ENCODE measurements around the gene MT1E.

Gene MT1E

GRCh38 chr16:56601325-56601724 lies 24.3 kb upstream of the MT1E start:
- DNase-seq (ENCODE audit: low spot score), result no peak
- TF ChIP-seq, protein P1, sequence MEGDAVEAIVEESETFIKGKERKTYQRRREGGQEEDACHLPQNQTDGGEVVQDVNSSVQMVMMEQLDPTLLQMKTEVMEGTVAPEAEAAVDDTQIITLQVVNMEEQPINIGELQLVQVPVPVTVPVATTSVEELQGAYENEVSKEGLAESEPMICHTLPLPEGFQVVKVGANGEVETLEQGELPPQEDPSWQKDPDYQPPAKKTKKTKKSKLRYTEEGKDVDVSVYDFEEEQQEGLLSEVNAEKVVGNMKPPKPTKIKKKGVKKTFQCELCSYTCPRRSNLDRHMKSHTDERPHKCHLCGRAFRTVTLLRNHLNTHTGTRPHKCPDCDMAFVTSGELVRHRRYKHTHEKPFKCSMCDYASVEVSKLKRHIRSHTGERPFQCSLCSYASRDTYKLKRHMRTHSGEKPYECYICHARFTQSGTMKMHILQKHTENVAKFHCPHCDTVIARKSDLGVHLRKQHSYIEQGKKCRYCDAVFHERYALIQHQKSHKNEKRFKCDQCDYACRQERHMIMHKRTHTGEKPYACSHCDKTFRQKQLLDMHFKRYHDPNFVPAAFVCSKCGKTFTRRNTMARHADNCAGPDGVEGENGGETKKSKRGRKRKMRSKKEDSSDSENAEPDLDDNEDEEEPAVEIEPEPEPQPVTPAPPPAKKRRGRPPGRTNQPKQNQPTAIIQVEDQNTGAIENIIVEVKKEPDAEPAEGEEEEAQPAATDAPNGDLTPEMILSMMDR (IDR thresholded peaks at IDR 0.05; ENCODE audit: extremely low read depth, missing control alignments), result no peak

DNA sequence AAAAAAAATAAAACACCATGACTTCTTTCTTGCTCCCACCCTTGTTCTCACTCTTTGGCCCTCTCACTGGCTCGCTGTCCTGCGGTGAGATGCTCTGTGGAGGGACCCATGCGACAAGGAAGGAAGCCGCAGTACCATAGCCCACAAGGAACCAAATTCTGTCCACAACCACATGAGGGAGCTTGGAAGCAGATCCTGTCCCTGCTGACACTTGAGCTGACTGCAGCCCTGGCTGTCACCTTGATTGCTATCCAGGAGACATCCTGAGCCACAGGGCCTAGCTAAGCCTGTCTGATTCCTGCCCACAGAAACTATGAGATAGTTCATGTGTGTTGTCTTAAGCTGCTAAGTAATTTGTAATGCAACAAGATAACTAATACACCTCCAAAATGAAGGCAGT lies 22.0 kb upstream of the MT1E start:
- TF ChIP-seq, protein P1 (IDR thresholded peaks at IDR 0.05; ENCODE audit: extremely low read depth, missing control alignments), result no peak
- DNase-seq (ENCODE audit: low spot score), result no peak

DNA sequence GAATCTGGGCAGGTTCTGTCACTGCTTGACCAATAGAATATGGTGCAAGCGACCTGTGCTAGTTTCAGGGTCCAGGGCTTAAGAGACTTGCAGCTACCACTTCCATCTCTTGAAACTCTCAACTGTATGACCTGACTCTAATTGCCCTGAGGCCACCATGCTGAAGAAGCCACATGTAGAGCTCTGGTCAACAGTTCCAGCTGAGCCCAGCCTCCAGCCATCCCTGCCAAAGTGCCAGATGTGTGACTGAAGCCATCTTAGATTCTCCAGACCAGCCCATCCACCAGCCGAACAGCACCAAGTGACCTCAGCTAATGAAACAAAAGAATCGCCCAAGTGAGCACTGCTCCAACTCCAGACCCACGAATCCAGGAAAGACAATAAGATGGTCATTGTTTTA lies 20.6 kb upstream of the MT1E start:
- DNase-seq (ENCODE audit: low spot score), result no peak
- TF ChIP-seq, protein P1 (IDR thresholded peaks at IDR 0.05; ENCODE audit: extremely low read depth, missing control alignments), result no peak

DNA sequence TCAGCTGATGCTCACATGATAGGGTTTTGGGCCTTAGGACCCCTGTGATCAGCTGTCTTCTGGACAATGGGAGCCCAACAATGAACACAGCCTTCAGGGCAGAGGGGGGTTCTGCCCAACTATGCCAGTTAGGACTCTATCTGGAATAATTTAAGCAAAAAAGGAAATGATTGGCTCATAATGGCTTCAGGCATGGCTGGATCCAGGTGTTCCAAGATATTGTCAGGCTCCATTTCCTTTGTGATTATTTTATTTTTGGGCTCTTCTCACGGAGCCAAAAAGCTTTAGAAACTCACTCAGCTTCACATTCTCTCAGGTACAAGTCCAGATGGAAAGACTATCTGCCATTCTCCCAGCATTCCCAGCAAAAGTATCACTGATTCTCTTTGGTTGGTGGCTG lies 20.1 kb upstream of the MT1E start:
- DNase-seq (ENCODE audit: low spot score), result no peak
- TF ChIP-seq, protein P1 (IDR thresholded peaks at IDR 0.05; ENCODE audit: extremely low read depth, missing control alignments), result no peak

DNA sequence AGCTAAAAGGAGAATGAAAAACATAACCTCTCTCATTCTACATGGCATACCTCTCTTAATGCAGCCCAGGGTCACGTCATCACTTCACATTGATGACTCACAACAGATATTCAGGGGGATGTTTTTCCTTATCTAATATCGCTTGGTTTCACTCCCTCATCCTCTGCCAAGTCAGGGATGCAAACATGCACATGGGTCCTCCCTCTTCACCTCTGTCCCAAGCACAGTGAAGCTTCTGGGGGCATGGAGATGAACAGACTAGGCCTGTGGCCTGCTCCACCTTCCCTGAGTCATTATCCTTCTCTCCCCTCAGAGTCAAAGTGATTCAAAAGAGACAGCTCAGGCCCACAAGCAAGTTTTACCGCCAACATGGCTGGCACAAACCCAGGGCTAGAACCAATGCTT lies 19.5 kb upstream of the MT1E start:
- DNase-seq (ENCODE audit: low spot score), result no peak
- TF ChIP-seq, protein P1 (IDR thresholded peaks at IDR 0.05; ENCODE audit: extremely low read depth, missing control alignments), result no peak

GRCh38 chr16:56606476-56607108 lies 19.0 kb upstream of the MT1E start:
- no peak for DNase-seq (ENCODE audit: low spot score)
- TF ChIP-seq, protein P1 (IDR thresholded peaks at IDR 0.05; ENCODE audit: extremely low read depth, missing control alignments), result no peak

DNA sequence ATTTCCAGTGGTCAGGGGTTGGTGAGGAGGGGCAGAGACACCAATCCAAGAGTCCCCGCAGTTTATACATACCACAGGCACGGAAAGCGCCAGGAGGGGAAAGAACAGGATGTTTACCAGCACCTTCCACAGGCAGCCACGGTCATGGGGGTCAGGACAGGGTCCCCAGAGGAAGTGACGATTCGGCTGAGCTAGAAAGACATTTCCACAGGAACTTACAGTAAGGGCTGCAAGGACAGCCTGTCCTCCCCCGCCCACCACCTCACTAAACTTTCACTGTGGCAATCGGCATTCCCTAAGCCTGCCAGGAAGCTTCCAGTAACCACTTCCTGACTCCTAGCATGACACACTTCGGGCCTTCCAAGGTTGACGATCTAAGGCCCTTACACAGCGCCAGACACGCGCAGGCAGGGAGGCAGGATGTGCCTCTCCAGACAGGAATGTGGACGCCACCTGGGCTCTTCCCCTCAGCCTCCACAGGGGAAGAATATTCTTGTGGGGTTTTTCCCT lies 18.4 kb upstream of the MT1E start:
- TF ChIP-seq, protein P1 (IDR thresholded peaks at IDR 0.05; ENCODE audit: extremely low read depth, missing control alignments), result no peak
- DNase-seq (ENCODE audit: low spot score), result no peak

Measured in GM20000 (cell line).